HepG2 (cell line): Measurements from ENCODE around the gene CPNE1. TPM values are rescaled to one million over a fixed set of nuclear protein-coding genes. Genes with fewer than 3 reads are reported as not detected.

Experiments
- ATAC-seq: fragments of 200-7000 bp; cut with Tn5 transposase; 3 replicates; pipeline ENCODE4 v1.9.1; 2020; ENCODE audit warnings: mild to moderate bottlenecking, moderate library complexity
- BruUV-seq: library from RNA; stranded (reverse); fragments of 400-500 nt; replicated peaks from 2 replicates; lab custom pipeline; 2021; lab: Mats Ljungman, UMichigan
- CTCF ChIA-PET: fragments of 300-600 bp; formaldehyde crosslinking; extraction: SDS; loops from one replicate; lab custom pipeline; 2021; ENCODE audit warnings: low total read pairs, inconsistent platforms, low intra/inter-chr PET ratio; lab: Yijun Ruan, JAX
- POLR2A ChIA-PET: fragments of 350-600 bp; sonication (Branson Sonifier 250); formaldehyde crosslinking; loops from one replicate; lab custom pipeline; 2020; ENCODE audit warnings: antibody characterized with exemption, inconsistent platforms; lab: Yijun Ruan, JAX
- DNase-seq: peaks from one replicate; pipeline ENCODE4 v3.0.0-alpha.2; 2015; ENCODE audit warnings: low spot score
- FAIRE-seq: peaks from 3 replicates; lab custom pipeline; 2011; peaks lifted over from hg19 to GRCh38; lab: Jason Lieb, UNC
- H2AFZ ChIP-seq: one replicate; pipeline ENCODE4 v1.6.1; 2011; ENCODE audit warnings: low read length, inconsistent platforms
- H3K27ac ChIP-seq: fragments of 300-600 bp; 3 replicates; pipeline ENCODE4 v1.8.0; 2011; ENCODE audit warnings: mixed run types, mild to moderate bottlenecking, mixed read lengths, low read length, inconsistent platforms; ENCODE audit not compliant: insufficient read depth; ENCODE audit errors: extremely low read length
- H3K27me3 ChIP-seq, 2 experiments: fragments of 200-600 bp in 1 of 2; 2 replicates in 1 of 2; 3 replicates in 1 of 2; pipeline versions ENCODE4 v1.6.0 to v1.8.0; 2011; ENCODE audit warnings: low read length in 2 of 2, mild to moderate bottlenecking in 2 of 2, moderate library complexity in 2 of 2, inconsistent platforms in 1 of 2; ENCODE audit not compliant: insufficient read depth in 2 of 2, control insufficient read depth in 1 of 2
- H3K36me3 ChIP-seq, 2 experiments: fragments of 200-600 bp in 1 of 2; replicated peaks in 1 of 2; 2 replicates in 1 of 2; 3 replicates in 1 of 2; pipeline versions ENCODE4 v1.5.1 to v1.8.0; 2011; ENCODE audit warnings: low read length in 2 of 2, inconsistent platforms in 1 of 2; ENCODE audit not compliant: insufficient read depth in 2 of 2, control insufficient read depth in 1 of 2
- H3K4me1 ChIP-seq: 2 replicates; pipeline ENCODE4 v1.5.1; 2012; ENCODE audit warnings: low read length, inconsistent platforms; ENCODE audit not compliant: insufficient read depth
- H3K4me2 ChIP-seq: 2 replicates; pipeline ENCODE4 v1.6.0; 2011; ENCODE audit warnings: low read depth, low read length, inconsistent platforms
- H3K4me3 ChIP-seq, 3 experiments: fragments of 200-600 bp in 1 of 3; sonication (generic), shearing (Covaris generic) in 1 of 3; replicated peaks in 1 of 3; 2 replicates each; pipeline ENCODE4 v1.5.1; 2011 to 2016; ENCODE audit warnings: low read length in 3 of 3, inconsistent platforms in 2 of 3, low read depth in 2 of 3, mild to moderate bottlenecking in 2 of 3, control low read depth in 1 of 3, mixed read lengths in 1 of 3; ENCODE audit not compliant: insufficient read depth in 1 of 3
- H3K79me2 ChIP-seq: one replicate; pipeline ENCODE4 v1.6.1; 2011; ENCODE audit warnings: low read length, inconsistent platforms; ENCODE audit not compliant: insufficient read depth
- H3K9ac ChIP-seq: 2 replicates; pipeline ENCODE4 v1.6.0; 2011; ENCODE audit warnings: mild to moderate bottlenecking, low read depth, low read length, inconsistent platforms; ENCODE audit not compliant: insufficient read depth
- H3K9me3 ChIP-seq: 2 replicates; pipeline ENCODE4 v1.5.1; 2012; ENCODE audit warnings: mild to moderate bottlenecking, low read length
- H4K20me1 ChIP-seq: 2 replicates; pipeline ENCODE4 v1.6.0; 2011; ENCODE audit warnings: inconsistent platforms, mild to moderate bottlenecking, low read length, moderate library complexity; ENCODE audit not compliant: insufficient read depth
- BCL6 ChIP-seq: IDR thresholded peaks from 2 replicates; pipeline ENCODE4 v1.6.1; 2016; ENCODE audit warnings: missing genetic modification reagents, missing compliant biosample characterization
- BHLHE40 ChIP-seq: IDR thresholded peaks from 2 replicates; pipeline ENCODE4 v1.6.1; 2011; ENCODE audit warnings: low read length, improper control_type of control experiment
- ELF4 ChIP-seq: sonication (generic); formaldehyde crosslinking; IDR thresholded peaks from 2 replicates; pipeline ENCODE4 v1.5.0; 2020; ENCODE audit warnings: missing genetic modification reagents, mild to moderate bottlenecking, moderate library complexity, borderline replicate concordance
- IRF2 ChIP-seq: IDR thresholded peaks from 2 replicates; pipeline ENCODE4 v1.6.1; 2018; ENCODE audit warnings: missing genetic modification reagents, missing compliant biosample characterization
- POLR2AphosphoS2 ChIP-seq: IDR thresholded peaks from 2 replicates; pipeline ENCODE4 v1.6.1; 2011; ENCODE audit warnings: low read depth, low read length, improper control_type of control experiment
- RAD21 ChIP-seq: fragments of 450-650 bp; formaldehyde crosslinking; IDR thresholded peaks from 2 replicates; pipeline ENCODE4 v1.5.0; 2020; ENCODE audit warnings: mild to moderate bottlenecking
- SMAD9 ChIP-seq: sonication (generic); formaldehyde crosslinking; IDR thresholded peaks from 2 replicates; pipeline ENCODE4 v1.5.1; 2020; ENCODE audit warnings: mild to moderate bottlenecking, missing genetic modification reagents
- SOX13 ChIP-seq, 3 experiments: fragments of 450-650 bp in 1 of 3; sonication (generic) in 1 of 3; formaldehyde crosslinking in 1 of 3; IDR thresholded peaks in 2 of 3; conservative IDR thresholded peaks in 1 of 3; 2 replicates each; pipeline versions ENCODE4 v1.5.0 to v1.6.1; 2016 to 2020; ENCODE audit warnings: antibody characterized with exemption in 1 of 3, mild to moderate bottlenecking in 1 of 3, missing compliant biosample characterization in 1 of 3, missing genetic modification reagents in 1 of 3, moderate library complexity in 1 of 3
- TAF1 ChIP-seq: sonication (generic); formaldehyde crosslinking; IDR thresholded peaks from 2 replicates; pipeline ENCODE4 v1.4.0; 2020; ENCODE audit warnings: missing genetic modification reagents
- TFE3 ChIP-seq: IDR thresholded peaks from 2 replicates; pipeline ENCODE4 v1.6.1; 2016
- ZBTB20 ChIP-seq: sonication (generic); formaldehyde crosslinking; IDR thresholded peaks from 2 replicates; pipeline ENCODE4 v1.8.1; 2023; ENCODE audit warnings: missing genetic modification reagents, low read depth, mild to moderate bottlenecking, borderline replicate concordance
- ZBTB40 ChIP-seq, 2 experiments: fragments of 450-650 bp in 1 of 2; sonication (generic) in 1 of 2; formaldehyde crosslinking in 1 of 2; IDR thresholded peaks; 2 replicates each; pipeline versions ENCODE4 v1.6.1 to v1.8.0; 2016 to 2022; ENCODE audit warnings: antibody characterized with exemption in 1 of 2, mild to moderate bottlenecking in 1 of 2, missing genetic modification reagents in 1 of 2
- ZNF17 ChIP-seq: sonication (generic); formaldehyde crosslinking; IDR thresholded peaks from 2 replicates; pipeline ENCODE4 v1.5.0; 2020; ENCODE audit warnings: mild to moderate bottlenecking, missing genetic modification reagents
- ZNF20 ChIP-seq: sonication (generic); formaldehyde crosslinking; IDR thresholded peaks from 2 replicates; pipeline ENCODE4 v1.4.0; 2020; ENCODE audit warnings: mild to moderate bottlenecking, moderate library complexity, missing genetic modification reagents
- WGBS: methylation state at CpG from one replicate; pipeline ENCODE4 v1.1.6; 2017; ENCODE audit warnings: low lambda C conversion rate; 5-methylcytosine and 5-hydroxymethylcytosine counted together
- in situ Hi-C: cut with HindIII; loops from 2 replicates; pipeline ENCODE4 v1.10.0; 2017; ENCODE audit warnings: low pct_unique_long_range_greater_than_20kb; ENCODE audit not compliant: extremely low pct_ligation_motif_present
- intact Hi-C: fragments of 100-400 bp; cut with micrococcal nuclease; formaldehyde crosslinking; loops from one replicate; pipeline ENCODE4 v1.10.0; 2022; ENCODE audit not compliant: unreplicated experiment
- polyA plus RNA-seq, 8 experiments: library from polyadenylated mRNA; depleted of rRNA in 3 of 8; stranded (reverse) in 7 of 8; unstranded in 1 of 8; fragments of >200 nt; fragmentation: Illumina TruSeq in 4 of 8; extraction: Trizol in 4 of 8; gene quantifications; 2 replicates each; pipeline versions ENCODE4 v1.2.1 to v1.2.3, GENCODE V29; 2011 to 2016; ENCODE audit warnings: low read depth in 4 of 8, missing spikeins in 1 of 8, mixed read lengths in 1 of 8; ENCODE audit not compliant: insufficient read depth in 1 of 8
- total RNA-seq, 5 experiments: library from RNA; depleted of rRNA; stranded (reverse); fragments of >200 nt; fragmentation: Illumina TruSeq; extraction: Trizol; gene quantifications; 2 replicates each; pipeline ENCODE4 v1.2.3, GENCODE V29; 2016; ENCODE audit warnings: low read depth in 1 of 5

The CPNE1 gene
- total and polyA plus RNA-seq, 2 of the 13 experiments (the other 11 are each of a cell fraction or from before 2014, with no cell fraction given) = 408 to 431 TPM

GRCh38 chr20:35708502-35708901 is 43.8 kb upstream of the CPNE1 start:
- H2AFZ ChIP-seq = no peak overlapping the region
- WGBS = 100% methylated on average over 1 of the region's 1 CpG
- no peaks in the 10 kb centered on the region for H3K9me3 ChIP-seq
- no peaks in the 10 kb centered on the region for H3K27me3 ChIP-seq
- no peak overlapping the region for H3K4me2 ChIP-seq
- H3K27ac ChIP-seq = no peak overlapping the region
- in situ Hi-C loops (no loop called here), intact Hi-C loops (no loop called here)
- peaks cover 51% of the 10 kb centered on the region for H3K79me2 ChIP-seq
- DNase-seq = no peak
- CTCF ChIA-PET = no interaction called here
- TF ChIP-seq TAF1 (CRISPR knock-in tag) = no peak
- TF ChIP-seq TFE3 (CRISPR knock-in tag) = no peak
- 0 out of 2 replicates have a peak, but pooled peaks have one; percentile 7 for TF ChIP-seq RAD21 (CRISPR knock-in tag)
- peak; percentile 58; the same call in 1 of the 2 replicates for TF ChIP-seq ZNF20 (CRISPR knock-in tag)
- no peak for TF ChIP-seq SOX13 (IDR thresholded peaks at IDR 0.05)
- 0 out of 4 replicates have a peak, but pooled peaks of 1 of the 2 experiments have one; percentile 57 for TF ChIP-seq SOX13 (CRISPR knock-in tag; conservative IDR thresholded peaks at IDR 0.05 in 1 of 2, IDR thresholded peaks at IDR 0.05 in 1 of 2)
- TF ChIP-seq SMAD9 (CRISPR knock-in tag) = no peak
- TF ChIP-seq ZBTB20 (CRISPR knock-in tag) = no peak
- TF ChIP-seq BHLHE40 = no peak
- no peak for TF ChIP-seq ZBTB40 (IDR thresholded peaks at IDR 0.05)
- TF ChIP-seq ZBTB40 (CRISPR knock-in tag; IDR thresholded peaks at IDR 0.05) = no peak
- TF ChIP-seq ZNF17 = no peak
- TF ChIP-seq POLR2AphosphoS2 = 0 out of 2 replicates have a peak, but pooled peaks have one; percentile 60
- no peak for TF ChIP-seq IRF2 (CRISPR knock-in tag)
- TF ChIP-seq BCL6 = no peak
- TF ChIP-seq ELF4 (CRISPR knock-in tag) = 0 out of 2 replicates have a peak, but pooled peaks have one; percentile 31
- ATAC-seq = no peak
- POLR2A ChIA-PET = interaction anchor here (1.2 to 23.6 kb wide), 5 partner anchors 7 to 34 kb away, joined by 4 to 319 read pairs (median 17); partner anchors contain the start of genes NFS1, RBM39 and ROMO1
- no peak overlapping the region for H3K9ac ChIP-seq
- FAIRE-seq = no peak
- H4K20me1 ChIP-seq = peaks cover 96% of the 10 kb centered on the region
- H3K4me3 ChIP-seq = no peak overlapping the region
- no peaks in the 10 kb centered on the region; the same call in 1 of the 2 replicates for H3K4me1 ChIP-seq
- H3K36me3 ChIP-seq = peaks cover 46 to 89% of the 10 kb centered on the region in 2 experiments
- BruUV-seq = no TSS peak
